Peyer's patch (tissue), 4 donors: ENCODE data around the gene RBM19.

Experiments used
- POLR2A ChIP-seq, 2 donors: fragments of 450-650 bp; IDR thresholded peaks; one replicate each; pipeline ENCODE4 v1.5.1; 2017; ENCODE audit warnings: antibody characterized with exemption in 2 of 2, mild to moderate bottlenecking in 2 of 2, moderate library complexity in 2 of 2
- TF ChIP-seq, protein P1 (sequence below), 6 experiments: fragments of 450-650 bp in 4 of 6; fragments of 200-600 bp in 2 of 6; sonication (generic) in 1 of 6; IDR thresholded peaks; one replicate each; pipeline ENCODE4 v1.5.1; 2017 to 2019; ENCODE audit warnings: antibody characterized with exemption in 6 of 6, mild to moderate bottlenecking in 3 of 6, moderate library complexity in 1 of 6

DNA sequence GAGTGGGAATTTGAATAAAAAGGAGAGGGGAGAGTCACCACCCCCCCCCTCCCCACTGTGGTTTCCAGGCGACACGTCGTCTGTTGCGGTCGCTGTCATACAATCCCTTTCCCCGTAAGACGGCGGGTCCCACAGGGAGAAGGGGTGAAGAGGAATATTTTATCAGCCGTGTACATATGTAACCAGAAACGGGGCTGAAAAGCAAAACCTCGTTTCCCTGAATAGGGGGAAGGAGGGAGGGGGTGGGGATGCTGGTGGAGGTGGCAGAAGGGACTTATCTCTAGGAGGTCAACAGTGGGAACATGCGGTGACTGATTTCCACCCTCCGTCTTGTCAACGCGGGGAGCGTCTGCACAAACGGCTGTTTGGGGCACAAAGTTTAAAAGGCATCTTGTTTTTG, 171.4 kb downstream of the RBM19 start:
- TF ChIP-seq, protein P1, sequence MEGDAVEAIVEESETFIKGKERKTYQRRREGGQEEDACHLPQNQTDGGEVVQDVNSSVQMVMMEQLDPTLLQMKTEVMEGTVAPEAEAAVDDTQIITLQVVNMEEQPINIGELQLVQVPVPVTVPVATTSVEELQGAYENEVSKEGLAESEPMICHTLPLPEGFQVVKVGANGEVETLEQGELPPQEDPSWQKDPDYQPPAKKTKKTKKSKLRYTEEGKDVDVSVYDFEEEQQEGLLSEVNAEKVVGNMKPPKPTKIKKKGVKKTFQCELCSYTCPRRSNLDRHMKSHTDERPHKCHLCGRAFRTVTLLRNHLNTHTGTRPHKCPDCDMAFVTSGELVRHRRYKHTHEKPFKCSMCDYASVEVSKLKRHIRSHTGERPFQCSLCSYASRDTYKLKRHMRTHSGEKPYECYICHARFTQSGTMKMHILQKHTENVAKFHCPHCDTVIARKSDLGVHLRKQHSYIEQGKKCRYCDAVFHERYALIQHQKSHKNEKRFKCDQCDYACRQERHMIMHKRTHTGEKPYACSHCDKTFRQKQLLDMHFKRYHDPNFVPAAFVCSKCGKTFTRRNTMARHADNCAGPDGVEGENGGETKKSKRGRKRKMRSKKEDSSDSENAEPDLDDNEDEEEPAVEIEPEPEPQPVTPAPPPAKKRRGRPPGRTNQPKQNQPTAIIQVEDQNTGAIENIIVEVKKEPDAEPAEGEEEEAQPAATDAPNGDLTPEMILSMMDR (IDR thresholded peaks at IDR 0.05), result no peak
- no peak for TF ChIP-seq POLR2A (IDR thresholded peaks at IDR 0.05)
